HG03025 (cell line): Measurements from ENCODE around the gene PLCB2.

Experiments used
- ATAC-seq: cut with Tn5 transposase; IDR thresholded peaks from one replicate; pipeline ENCODE4 v1.9.1; 2021; ENCODE audit warnings: mild to moderate bottlenecking, moderate library complexity; ENCODE audit not compliant: unreplicated experiment, low FRiP score

PLCB2 gene

DNA sequence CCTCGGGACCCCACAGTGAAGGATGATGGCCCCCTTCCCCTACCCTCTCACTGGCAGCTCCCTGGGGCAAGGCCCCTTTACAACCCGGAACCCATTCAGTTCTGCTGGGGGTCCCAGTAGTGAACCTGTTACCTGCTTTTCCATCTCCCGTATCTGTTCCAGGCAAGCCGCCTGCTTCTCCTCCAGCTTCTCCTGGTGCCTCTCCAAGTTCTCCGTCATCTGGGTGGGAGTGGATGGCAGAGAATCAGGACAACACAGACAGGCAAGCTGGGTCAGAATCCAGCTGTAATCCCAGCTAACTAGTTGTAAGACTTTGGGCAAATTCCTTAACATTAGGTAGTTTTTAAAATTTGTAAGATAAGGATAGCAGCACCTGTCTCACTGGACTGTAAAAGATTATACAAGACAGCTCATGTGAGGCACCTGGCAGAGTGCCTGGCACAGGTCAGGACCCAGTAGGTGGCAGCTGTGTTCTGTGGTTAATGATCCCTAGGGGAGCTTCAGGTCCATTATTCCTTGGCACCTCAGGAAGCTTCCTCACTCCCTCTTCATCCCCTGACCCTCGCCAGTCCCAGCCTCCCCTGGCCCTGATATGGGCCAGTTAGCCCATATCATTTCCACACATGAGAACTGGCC, 18.5 kb downstream of the PLCB2 start:
- ATAC-seq = no peak

DNA sequence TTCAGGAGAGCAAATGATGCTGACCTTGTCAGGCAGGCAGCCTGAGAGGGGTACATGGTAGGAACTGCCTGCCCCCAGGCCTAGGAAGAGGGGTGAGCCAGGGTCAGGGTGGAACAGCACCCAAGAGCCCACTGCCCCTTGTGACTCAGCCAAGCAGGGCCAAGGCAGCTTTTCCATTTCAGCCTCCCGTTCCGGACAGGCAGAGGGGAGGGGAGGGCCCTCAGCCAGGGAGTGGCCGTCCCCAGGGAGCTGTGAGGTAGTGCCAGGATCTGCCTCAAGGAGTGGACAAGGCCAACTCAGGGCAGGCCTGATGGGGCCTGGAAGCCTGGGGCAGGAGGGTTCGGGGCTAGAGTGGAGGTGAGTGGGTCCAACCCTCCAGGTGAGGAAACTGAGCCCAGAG, 19.8 kb downstream of the PLCB2 start:
- no peak for ATAC-seq

DNA sequence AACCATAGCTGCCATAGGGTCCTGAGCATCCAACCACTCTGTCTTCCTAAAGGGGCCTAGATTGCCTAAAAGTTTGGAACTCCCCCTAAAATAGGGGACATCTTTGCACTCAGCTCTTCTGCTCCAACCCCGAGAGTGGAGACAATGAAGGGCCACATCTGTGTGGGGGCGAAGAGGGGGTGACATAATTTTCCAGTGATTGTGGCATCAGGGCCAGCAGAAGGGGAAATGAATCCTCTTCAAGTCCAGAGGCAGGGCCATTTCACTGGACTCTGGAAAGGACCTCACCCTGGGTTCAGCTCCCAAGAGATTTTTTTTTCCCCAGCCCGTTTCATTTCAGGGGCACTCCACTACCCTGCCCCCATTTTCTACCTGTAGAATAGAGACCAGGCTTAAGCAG, 20.2 kb downstream of the PLCB2 start:
- ATAC-seq = no peak

DNA sequence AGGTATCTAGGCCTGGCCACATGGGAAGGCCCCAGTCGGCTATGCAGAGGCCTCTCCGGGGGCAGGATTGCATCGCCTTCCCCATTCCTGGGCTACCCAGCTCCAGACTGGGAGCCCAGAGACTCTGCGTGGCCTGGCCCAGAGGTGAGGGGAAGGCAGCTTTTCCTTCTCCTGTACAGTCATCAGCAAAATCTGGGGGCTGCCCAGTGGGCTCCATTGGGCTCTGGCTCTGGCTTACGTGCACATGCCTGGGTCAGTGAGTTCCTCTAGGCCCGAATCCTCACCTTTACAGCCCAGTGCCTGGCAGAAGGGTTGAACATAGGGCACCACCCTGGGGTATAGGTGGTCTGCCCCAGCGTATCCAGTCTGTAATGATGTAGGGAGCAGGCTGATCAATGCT, 20.9 kb downstream of the PLCB2 start:
- no peak for ATAC-seq

DNA sequence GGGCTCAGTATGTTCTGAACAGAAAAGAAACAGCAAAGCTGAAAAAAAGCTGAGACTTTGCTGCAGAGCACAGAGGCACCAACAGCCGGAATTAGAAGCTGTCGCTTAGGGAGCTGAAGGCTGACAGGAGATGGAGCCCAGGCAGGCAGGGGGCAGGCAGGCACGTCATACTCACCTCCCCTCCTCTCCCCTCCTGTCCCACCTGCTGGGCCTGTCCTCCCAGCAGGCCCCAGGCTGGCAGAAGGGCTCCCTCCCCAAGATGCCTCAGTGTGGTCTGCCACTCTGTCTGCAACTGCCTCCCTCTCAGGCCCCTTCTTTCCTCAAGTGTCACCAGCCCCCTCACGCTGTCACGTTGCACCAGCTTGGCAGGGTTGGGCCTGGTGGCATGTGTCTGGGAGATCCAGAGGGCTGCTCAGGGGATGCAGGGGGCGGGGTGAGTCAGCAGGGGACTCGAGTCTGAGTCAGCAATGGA, 21.6 kb downstream of the PLCB2 start:
- no peak for ATAC-seq

DNA sequence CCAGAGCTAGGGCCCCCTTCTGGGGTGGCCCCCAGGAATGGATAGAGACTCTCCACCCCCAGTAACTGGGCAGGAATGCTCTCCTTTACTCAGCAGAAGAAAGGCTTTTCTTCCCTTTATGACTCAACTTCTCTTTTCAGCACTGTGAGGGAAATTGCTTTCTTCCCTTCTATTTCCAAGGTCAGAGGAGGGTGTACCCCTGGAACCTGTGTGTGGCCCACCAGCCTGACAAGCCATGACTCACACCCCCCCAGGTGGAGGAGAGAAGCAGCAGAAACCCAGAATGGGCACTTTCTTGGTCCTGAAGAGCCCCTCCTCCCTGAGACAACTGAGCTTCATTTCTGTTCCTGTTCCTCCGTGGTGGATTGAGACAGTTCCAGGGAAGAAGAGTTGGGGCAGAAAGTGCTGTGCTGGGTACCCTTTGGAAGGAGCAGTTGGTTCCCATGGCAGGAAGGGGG, 22.2 kb downstream of the PLCB2 start:
- ATAC-seq = no peak

DNA sequence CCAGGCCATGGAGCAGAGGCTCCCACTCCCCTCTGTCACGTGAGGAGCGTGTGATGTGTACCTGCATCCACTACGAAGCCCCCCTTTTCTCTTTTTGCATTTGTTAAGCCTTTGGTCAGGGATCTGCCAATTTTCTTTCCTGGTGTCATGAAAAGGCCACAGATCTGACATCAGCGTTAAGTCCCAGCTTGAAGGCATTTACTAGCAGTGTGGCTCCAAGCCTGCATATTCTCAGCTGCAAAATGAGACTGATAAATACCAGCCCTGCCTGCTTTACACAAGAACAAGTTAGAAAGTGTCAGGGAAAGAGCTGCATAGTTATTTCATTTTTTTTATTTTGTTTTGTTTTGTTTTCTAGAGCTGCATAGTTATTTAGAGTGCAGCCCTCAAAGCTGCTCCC, 22.6 kb downstream of the PLCB2 start:
- ATAC-seq = no peak

DNA sequence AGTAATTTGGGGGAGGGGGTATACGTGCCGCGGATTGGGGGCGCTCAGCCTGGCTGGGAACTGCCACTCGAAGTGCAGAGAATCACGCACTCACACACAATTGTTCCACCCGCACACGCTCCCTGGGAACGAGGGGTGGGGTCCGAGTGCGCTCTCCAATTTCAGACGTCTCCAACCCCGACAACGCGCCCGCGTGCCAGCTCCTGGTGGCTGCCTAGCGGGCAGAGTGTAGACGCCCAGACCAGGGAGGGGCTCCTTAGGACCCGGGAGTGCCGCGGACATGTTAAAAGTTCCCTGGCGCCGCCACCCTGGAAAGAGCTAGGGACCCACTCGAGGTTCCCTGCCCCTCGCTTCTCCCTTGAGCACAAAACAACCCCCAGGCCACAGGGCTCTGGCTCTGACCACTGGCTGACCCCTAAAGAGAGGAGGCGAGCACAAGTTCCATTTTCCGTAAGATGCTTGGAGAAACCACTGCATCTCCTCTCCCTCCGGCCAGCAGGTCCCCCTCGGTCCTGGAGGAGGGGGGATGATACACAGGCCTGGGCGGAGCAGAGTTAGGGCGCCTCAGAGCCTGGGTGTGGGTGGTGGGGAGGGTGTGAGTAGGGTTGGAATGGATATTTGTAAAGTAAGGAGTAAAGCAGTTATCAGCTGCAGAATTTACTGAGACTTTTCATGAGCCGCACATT, 24.0 kb downstream of the PLCB2 start:
- ATAC-seq = no peak

DNA sequence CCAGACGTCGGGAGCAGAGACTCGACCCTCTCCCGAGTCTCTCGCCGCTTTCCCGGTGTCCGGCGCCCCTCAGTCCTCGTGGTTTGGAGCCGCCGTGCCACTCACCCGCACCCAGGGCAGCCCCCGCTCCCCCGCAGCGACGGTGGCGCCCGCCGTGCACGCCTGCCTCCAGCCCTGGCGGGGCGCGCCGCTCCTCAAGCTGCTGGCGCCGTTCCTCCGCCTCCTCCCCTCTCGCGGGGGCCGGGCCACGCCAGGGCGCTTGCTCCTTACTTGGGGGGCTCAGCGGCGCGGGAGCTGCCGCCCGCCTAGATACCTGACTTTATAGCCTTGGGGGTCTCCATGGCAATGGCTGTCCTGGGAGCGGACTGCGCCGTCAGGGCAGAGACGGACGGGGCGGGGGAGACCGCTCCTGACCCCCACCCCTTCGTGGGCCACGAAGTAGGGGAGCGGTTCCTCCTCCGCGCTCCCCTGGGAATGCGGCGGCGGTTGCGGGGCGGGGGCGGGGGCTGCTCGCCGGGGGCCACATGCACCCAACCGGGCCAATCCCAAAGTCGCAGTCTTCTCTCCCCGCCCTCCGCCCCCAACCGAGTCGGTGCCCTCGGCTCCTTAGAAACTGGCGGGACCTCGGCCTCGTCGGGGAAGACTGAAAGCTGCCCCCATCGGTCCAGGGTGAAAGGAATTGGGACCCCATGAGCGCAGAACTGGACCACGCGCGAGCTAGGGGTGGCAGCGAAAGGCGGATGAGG, 24.7 kb downstream of the PLCB2 start, which contains the start of gene ANKRD63:
Gene ANKRD63, minus strand, starts transcription at position 196 of the 746 bp plus-strand sequence. CDS start 478 bp downstream, outside the sequence.
- no peak for ATAC-seq

DNA sequence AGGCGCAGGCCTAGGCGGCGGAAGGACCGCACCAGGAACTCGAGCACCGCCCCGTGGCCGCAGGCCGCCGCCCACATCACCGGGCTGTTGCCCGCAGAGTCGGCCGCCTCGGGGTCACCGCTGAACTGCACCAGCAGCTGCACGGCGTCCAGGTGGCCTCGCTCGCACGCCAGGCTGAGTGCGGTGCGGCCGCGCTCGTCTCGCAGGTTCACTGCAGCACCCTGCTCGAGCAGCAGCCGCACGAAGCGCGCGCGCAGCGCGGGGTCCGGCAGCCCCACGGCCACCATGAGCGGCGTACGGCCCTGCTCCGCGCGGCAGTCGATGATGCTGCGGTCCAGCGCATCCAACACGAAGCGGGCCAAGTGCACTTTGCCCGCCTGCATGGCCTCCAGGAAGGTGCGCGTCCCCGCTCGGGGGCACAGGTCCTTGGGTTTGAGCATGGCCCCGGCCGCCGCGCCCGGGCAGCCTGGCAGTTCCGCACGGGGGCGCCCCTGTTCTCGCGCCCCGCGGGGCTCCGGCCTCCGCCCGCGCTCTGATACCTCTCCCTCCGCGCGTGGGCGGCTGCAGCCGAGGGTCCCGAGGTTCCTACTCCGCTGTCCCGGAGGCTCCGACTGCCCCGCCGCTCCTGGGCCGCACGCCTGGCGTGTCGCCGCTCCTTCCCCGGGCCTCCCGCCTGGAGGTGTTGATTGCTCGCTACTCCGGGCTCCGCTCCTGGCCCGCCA, 25.4 kb downstream of the PLCB2 start:
- no peak for ATAC-seq

DNA sequence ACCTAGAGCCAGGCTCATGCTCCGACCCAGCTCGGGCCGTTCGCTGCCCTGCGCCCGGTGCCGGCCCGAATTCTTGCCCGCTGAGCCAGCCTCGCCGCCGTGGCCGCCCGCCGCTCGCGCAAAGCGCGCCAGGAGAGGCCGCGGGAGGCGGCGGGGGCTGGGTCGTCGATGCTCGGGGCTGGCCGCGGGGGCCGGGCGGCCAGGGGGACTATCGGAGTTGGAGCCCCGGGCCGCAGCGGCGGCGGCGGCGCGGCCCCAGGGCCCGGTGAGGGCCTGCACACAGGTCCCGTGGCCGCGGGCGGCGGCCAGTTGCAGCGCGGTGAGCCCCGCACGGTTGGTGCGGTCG, 26.0 kb downstream of the PLCB2 start:
- ATAC-seq = no peak

DNA sequence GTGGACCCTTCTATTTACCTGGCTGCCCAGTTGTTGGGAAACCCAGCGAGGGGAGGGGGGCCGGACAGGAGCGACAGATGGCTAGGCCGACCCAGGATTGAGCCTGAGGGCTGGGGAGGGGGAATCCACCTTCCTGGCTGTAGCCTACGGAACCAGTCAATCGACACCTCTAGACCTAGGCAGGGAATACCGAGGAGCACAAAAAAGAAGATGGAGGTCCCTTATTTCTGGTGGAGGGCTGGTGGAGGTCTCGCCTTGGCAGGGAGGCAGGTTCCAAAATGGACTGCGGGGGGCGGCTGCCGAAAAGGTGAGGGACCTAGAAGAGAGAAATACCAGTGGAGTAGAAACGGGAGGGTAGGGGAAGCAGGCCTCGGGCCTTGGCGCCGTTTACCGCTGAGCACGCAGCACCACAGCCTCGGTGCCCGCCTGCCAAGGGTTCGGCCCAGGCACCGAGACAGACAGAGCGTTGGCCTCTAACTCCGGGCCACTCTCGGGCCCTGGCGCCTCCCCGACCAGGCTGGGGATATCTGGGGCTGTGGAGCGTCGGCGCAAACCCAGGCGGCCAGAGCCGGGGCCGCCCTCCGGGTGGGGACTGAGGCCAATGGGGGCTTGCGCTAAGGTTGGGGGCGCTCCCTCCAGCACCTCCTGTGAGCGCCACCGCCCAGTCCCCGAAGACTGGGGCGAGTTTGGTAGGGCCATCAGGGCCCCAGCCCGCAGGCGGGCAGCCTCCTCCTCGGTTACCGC, 26.5 kb downstream of the PLCB2 start:
- ATAC-seq = no peak

DNA sequence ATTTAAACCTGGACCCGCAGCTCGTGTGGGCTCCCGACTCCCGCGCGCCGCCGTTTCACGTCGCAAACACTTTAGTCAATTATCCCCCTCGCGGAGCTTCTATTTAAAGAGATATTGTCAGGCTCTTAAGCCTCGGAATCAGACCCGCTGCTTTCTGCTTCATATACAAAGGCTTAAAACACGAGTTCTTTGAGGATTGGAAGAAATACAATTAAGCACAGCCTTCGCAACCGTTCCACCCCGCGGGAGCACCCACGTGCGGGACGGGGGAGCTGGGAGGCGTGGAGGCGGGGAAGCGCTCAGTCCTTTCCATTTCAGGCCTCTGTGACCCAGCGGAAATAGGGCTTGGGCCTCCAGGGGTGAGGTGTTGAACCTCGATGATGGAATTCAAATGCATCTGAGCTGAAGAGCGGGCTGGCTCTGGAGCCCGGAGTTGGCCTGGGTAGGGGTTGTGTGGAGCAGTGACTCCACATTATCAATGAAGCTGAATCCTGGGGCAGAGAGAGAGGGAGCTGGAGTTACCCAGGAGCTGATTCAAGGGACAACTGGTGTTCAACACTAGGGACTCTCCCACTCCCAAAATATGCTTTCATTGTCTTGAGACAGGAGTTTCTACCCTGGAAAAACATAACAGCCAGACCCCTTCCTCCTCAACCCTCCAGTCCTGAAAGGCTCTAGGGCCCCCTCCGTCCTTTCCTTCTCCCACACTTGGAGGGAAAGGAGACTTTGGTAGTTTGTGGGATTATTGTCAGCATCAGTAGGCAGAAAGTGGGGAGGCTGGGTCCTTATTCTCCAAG, 27.3 kb downstream of the PLCB2 start:
- ATAC-seq = no peak

DNA sequence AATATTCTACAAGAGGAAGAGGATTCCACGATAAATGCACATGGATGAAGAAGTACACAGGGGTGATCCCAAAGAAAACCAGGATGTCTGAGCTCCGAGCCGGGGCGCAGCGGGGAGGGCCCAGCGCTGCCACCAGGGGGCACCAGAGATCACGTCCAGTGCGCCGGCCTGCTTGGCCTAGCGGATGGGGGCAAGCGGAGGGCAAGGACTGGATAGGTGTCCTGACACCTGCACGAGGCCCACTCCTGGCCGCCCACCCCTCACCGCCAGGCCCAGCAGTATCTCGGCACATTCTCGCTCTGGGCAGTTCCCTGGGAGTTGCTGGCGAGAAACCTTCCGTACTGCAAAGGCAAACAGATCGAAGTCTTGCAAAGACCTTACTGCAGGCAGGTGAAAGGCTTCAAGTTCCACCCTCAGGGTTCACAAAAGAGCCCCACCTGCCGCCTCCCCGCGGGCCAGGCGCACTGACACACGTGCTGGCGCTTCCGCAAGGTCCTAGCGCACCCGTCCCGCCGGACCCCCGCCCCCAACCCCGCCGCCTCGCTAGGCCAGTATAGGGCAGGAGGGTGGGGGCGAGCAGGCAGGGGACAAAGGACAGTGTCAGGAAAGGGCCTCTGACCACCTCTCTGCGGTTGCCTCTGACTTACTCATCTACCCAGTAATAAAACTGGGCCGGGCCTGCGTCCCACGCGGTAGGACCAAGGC, 28.1 kb downstream of the PLCB2 start:
- ATAC-seq = no peak

DNA sequence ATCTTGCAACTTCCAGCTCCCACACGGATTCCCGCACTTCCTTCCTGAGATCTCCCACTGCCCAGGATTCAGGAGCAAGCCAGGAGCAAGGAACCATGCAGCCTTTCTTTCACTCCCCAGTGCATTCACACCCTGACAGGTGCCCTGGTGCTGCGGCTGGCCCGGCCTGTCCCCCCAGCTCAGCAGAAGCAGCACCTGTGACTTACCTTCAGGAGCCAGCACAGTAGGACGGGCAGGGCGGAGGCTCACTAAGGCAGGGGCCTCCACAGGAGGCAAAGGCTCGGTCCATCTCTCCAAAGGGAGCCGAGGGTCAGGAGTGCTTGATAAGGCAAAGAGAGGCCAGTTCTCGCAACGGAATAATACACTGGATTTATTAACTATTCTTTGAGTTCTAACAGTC, 29.7 kb downstream of the PLCB2 start:
- no peak for ATAC-seq

DNA sequence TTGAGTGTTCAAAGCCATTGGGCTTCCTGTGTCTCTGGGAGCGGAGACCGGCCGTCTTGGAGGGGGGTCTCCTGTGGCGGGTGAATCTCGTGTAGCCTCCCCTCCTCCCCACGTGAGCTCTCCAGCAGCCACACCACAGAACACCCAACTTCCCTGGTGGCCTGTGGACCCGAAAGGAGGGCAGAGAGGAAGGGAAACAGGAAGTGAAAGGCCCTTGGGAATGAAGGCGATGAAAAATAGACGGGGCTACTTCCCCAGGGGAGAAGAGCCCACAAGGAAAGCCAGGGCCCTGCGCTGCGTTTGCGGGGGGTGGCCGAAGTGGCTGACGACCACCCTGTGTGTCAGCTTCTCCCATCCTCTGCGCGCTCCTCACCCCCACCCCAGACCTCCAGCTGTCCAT, 30.3 kb downstream of the PLCB2 start:
- no peak for ATAC-seq

DNA sequence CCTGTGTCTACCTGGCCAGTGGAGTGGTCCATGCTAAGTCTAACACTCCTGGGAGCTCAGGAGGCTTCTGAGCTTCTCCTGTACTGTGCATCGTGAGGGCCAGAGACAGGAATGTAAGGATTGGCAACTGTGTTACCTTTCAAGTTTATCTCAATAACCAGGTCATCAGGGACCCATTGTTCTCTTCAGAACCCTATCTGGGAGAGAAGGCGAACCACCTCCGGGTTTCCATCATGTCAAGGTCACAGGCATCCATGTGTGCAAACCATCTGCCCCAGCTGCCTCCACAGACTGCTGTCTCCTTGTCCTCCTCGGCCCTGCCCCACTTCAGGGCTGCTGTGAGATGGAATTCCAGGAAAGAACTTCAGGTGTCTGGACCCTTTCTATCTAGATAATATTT, 30.8 kb downstream of the PLCB2 start:
- no peak for ATAC-seq

DNA sequence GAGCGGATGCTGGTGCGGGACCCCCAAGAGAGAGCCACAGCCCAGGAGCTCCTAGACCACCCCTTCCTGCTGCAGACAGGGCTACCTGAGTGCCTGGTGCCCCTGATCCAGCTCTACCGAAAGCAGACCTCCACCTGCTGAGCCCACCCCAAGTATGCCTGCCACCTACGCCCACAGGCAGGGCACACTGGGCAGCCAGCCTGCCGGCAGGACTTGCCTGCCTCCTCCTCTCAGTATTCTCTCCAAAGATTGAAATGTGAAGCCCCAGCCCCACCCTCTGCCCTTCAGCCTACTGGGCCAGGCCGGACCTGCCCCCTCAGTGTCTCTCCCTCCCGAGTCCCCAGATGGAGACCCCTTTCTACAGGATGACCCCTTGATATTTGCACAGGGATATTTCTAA, 31.8 kb downstream of the PLCB2 start:
- no peak for ATAC-seq

DNA sequence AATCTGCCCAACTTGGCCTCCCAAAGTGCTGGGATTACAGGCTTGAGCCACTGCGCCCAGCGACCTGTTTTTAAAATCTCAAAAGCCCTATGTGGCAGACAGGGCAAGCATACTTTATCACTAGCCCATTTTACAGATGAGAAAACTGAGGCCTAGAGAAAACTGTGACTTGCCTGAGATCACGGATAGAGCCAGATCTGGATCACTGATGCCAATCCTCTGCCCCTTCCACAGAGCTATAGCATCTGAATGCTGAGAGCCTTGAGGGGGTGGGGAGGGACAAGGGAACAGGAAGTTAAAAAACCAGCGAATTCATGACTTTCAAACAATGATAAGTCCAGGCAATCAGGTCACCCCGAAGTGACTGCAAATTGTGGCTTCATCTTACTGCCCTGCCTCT, 32.2 kb downstream of the PLCB2 start:
- no peak for ATAC-seq
